Measurements from ENCODE around the gene STAB1. TPM values are rescaled to one million over a fixed set of nuclear protein-coding genes. Genes with fewer than 3 reads are reported as not detected.
A peak's percentile ranks its signal among the peaks of the same experiment; 100 is the strongest.

Gene STAB1, protein sequence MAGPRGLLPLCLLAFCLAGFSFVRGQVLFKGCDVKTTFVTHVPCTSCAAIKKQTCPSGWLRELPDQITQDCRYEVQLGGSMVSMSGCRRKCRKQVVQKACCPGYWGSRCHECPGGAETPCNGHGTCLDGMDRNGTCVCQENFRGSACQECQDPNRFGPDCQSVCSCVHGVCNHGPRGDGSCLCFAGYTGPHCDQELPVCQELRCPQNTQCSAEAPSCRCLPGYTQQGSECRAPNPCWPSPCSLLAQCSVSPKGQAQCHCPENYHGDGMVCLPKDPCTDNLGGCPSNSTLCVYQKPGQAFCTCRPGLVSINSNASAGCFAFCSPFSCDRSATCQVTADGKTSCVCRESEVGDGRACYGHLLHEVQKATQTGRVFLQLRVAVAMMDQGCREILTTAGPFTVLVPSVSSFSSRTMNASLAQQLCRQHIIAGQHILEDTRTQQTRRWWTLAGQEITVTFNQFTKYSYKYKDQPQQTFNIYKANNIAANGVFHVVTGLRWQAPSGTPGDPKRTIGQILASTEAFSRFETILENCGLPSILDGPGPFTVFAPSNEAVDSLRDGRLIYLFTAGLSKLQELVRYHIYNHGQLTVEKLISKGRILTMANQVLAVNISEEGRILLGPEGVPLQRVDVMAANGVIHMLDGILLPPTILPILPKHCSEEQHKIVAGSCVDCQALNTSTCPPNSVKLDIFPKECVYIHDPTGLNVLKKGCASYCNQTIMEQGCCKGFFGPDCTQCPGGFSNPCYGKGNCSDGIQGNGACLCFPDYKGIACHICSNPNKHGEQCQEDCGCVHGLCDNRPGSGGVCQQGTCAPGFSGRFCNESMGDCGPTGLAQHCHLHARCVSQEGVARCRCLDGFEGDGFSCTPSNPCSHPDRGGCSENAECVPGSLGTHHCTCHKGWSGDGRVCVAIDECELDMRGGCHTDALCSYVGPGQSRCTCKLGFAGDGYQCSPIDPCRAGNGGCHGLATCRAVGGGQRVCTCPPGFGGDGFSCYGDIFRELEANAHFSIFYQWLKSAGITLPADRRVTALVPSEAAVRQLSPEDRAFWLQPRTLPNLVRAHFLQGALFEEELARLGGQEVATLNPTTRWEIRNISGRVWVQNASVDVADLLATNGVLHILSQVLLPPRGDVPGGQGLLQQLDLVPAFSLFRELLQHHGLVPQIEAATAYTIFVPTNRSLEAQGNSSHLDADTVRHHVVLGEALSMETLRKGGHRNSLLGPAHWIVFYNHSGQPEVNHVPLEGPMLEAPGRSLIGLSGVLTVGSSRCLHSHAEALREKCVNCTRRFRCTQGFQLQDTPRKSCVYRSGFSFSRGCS (N-terminal part only)
- polyA plus RNA-seq (2013), result 7.2 TPM

- WGBS (ENCODE audit: insufficient coverage), result 0% methylated on average over 22 of the region's 25 CpGs
- DNase-seq, result peak; percentile 32 to 67 (median 51)
- H3K9me3 ChIP-seq (ENCODE audit: control extremely low read depth in 1 of 5, control insufficient read depth in 4 of 5, insufficient read depth in 2 of 5, low read depth in 1 of 5, low read length in 4 of 5), result no peaks in the 10 kb centered on the region
- H3K27me3 ChIP-seq (replicated peaks in 2 of 5; ENCODE audit: control insufficient read depth in 4 of 5, insufficient read depth in 5 of 5, low read length in 4 of 5), result no peaks in the 10 kb centered on the region
- ChIA-PET POLR2A (interaction anchor here (0.7 to 1.4 kb wide), 2 partner anchors 37 to 41 kb away, joined by 5 to 6 read pairs; partner anchors contain the start of gene UQCC5), CTCF (interaction anchor here (0.9 to 5.8 kb wide), 7 partner anchors 12 to 68 kb away, joined by 3 to 43 read pairs (median 4); no protein-coding TSS in a partner anchor)
- H3K27ac ChIP-seq (ENCODE audit: insufficient read depth in 1 of 2, low read depth in 1 of 2, low read length in 2 of 2, poor library complexity in 1 of 2, severe bottlenecking in 2 of 2), result no peak within 1 kb of the TSS
- peaks cover 5 to 98% (median 85%) of the 10 kb centered on the region in 4 experiments for H3K4me1 ChIP-seq (ENCODE audit: control extremely low read depth in 1 of 4, control insufficient read depth in 4 of 4, insufficient read depth in 4 of 4, low read length in 3 of 4)
- peaks cover 1 to 38% (median 15%) of the 10 kb centered on the region in 4 experiments for H3K36me3 ChIP-seq (ENCODE audit: control insufficient read depth in 4 of 4, insufficient read depth in 4 of 4, low read length in 3 of 4)
- H3K4me3 ChIP-seq (ENCODE audit: control insufficient read depth in 1 of 7, extremely low read depth in 1 of 7, insufficient read depth in 4 of 7, low read depth in 2 of 7, low read length in 6 of 7), result peak within 1 kb of the TSS in 6 of 7 experiments; percentile 13 to 74 (median 60)
Measured at GRCh38 chr3:52494886-52495495, at the start of gene STAB1. STAB1 (plus strand) TSS chr3:52495338; CDS start chr3:52495414, 76 bp downstream.

DNA sequence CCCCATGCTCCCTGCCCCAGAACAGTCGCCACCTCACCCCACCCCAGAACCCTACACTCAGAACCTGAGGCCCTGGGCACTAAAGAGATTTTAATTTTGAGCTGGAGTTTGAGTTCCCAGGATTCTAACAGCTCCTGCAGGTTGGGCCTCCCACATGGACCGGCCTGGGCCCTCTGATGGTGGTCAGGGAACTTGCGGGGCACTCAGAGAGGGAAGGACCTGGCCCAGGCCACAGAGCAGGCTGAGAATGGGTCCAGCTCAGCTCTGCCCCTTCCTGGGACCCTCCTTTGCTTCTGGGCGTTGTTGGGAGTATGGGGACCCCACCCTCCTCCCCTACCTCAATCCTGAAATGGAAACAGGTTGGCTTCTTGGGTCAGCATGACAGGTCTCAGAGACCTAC, 49.1 kb upstream of the STAB1 start:
- Histone ChIP-seq H3K4me1 (ENCODE audit: control extremely low read depth in 1 of 4, control insufficient read depth in 4 of 4, insufficient read depth in 4 of 4, low read length in 3 of 4) (peaks cover 0 to 11% (median 6%) of the 10 kb centered on the region in 4 experiments), H3K27ac (ENCODE audit: insufficient read depth in 1 of 2, low read depth in 1 of 2, low read length in 2 of 2, poor library complexity in 1 of 2, severe bottlenecking in 2 of 2) (no peak overlapping the region), H3K27me3 (replicated peaks in 2 of 5; ENCODE audit: control insufficient read depth in 4 of 5, insufficient read depth in 5 of 5, low read length in 4 of 5) (no peaks in the 10 kb centered on the region), H3K4me3 (ENCODE audit: control insufficient read depth in 1 of 7, extremely low read depth in 1 of 7, insufficient read depth in 4 of 7, low read depth in 2 of 7, low read length in 6 of 7) (no peak overlapping the region), H3K36me3 (ENCODE audit: control insufficient read depth in 4 of 4, insufficient read depth in 4 of 4, low read length in 3 of 4) (no peaks in the 10 kb centered on the region), H3K9me3 (ENCODE audit: control extremely low read depth in 1 of 5, control insufficient read depth in 4 of 5, insufficient read depth in 2 of 5, low read depth in 1 of 5, low read length in 4 of 5) (no peaks in the 10 kb centered on the region)
- CTCF ChIA-PET, result interaction anchor here (0.7 to 15.4 kb wide), 17 partner anchors 12 to 245 kb away, joined by 3 to 477 read pairs (median 4); no protein-coding TSS in a partner anchor
- POLR2A ChIA-PET, result interaction anchor here (1.1 kb wide), 1 partner anchor 14 kb away, joined by 3 read pairs; no protein-coding TSS in a partner anchor
- no peak for DNase-seq
- 100% methylated on average over 1 of the region's 4 CpGs for WGBS (ENCODE audit: insufficient coverage)

- whole genome bisulfite sequencing (ENCODE audit: insufficient coverage), result 41% methylated on average over 13 of the region's 13 CpGs
- DNase-seq, result peak; percentile 79 to 89 (median 86)
- H3K36me3 ChIP-seq (ENCODE audit: control insufficient read depth in 4 of 4, insufficient read depth in 4 of 4, low read length in 3 of 4), result no peaks in the 10 kb centered on the region
- no peak overlapping the region for H3K4me3 ChIP-seq (ENCODE audit: control insufficient read depth in 1 of 7, extremely low read depth in 1 of 7, insufficient read depth in 4 of 7, low read depth in 2 of 7, low read length in 6 of 7)
- H3K4me1 ChIP-seq (ENCODE audit: control extremely low read depth in 1 of 4, control insufficient read depth in 4 of 4, insufficient read depth in 4 of 4, low read length in 3 of 4), result peaks cover 0 to 11% (median 6%) of the 10 kb centered on the region in 4 experiments
- no peak overlapping the region for H3K27ac ChIP-seq (ENCODE audit: insufficient read depth in 1 of 2, low read depth in 1 of 2, low read length in 2 of 2, poor library complexity in 1 of 2, severe bottlenecking in 2 of 2)
- POLR2A ChIA-PET, result interaction anchor here (0.6 kb wide), 1 partner anchor 14 kb away, joined by 3 read pairs; no protein-coding TSS in a partner anchor
- CTCF ChIA-PET, result interaction anchor here (0.7 to 15.4 kb wide), 17 partner anchors 8 to 246 kb away, joined by 3 to 477 read pairs (median 4); no protein-coding TSS in a partner anchor
- H3K27me3 ChIP-seq (replicated peaks in 2 of 5; ENCODE audit: control insufficient read depth in 4 of 5, insufficient read depth in 5 of 5, low read length in 4 of 5), result no peaks in the 10 kb centered on the region
- H3K9me3 ChIP-seq (ENCODE audit: control extremely low read depth in 1 of 5, control insufficient read depth in 4 of 5, insufficient read depth in 2 of 5, low read depth in 1 of 5, low read length in 4 of 5), result no peaks in the 10 kb centered on the region
Measured at GRCh38 chr3:52446631-52447511, 48.3 kb upstream of the STAB1 start.

DNA sequence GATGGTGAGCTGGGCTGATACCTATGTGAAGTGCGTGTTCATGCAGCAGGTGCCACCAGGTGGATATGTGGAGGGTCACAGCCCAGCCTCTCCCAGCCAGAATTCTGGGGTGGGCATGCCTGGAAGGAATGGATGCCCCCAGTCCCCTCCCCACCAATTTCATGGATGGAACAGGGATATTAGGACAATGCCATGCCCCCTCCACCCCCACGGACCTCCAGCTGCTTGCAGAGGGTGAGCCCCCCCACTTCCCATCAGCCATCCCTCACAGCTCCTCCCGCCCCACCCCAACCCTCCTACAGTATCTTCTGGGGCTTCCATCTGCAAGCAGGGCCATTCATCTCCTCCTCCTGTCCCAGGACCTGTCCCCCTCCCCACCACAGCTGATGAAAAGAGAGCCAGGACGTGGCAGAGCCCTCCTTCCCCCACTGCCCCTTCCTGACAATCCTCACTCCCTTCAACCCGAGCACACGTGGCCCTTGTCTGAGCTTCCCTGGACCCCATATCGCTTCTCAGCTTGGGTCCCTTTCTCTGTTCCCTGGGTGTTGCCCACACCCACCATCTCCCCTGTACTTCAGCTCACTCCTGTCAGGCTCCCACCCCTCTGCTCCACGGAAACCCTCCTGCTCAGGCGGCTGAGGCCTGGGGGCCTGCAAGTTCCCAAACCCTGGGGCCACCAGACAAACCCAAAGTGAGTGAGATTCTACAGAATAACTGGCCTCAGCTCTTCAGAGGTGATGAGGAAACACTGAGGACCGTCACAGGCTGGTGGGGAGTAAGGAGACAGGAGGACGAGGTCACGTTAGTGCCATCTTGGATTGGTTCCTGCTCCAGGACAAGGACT, 47.4 kb upstream of the STAB1 start:
- Histone ChIP-seq H3K27ac (ENCODE audit: insufficient read depth in 1 of 2, low read depth in 1 of 2, low read length in 2 of 2, poor library complexity in 1 of 2, severe bottlenecking in 2 of 2) (no peak overlapping the region), H3K36me3 (ENCODE audit: control insufficient read depth in 4 of 4, insufficient read depth in 4 of 4, low read length in 3 of 4) (no peaks in the 10 kb centered on the region), H3K4me3 (ENCODE audit: control insufficient read depth in 1 of 7, extremely low read depth in 1 of 7, insufficient read depth in 4 of 7, low read depth in 2 of 7, low read length in 6 of 7) (no peak overlapping the region), H3K27me3 (replicated peaks in 2 of 5; ENCODE audit: control insufficient read depth in 4 of 5, insufficient read depth in 5 of 5, low read length in 4 of 5) (no peaks in the 10 kb centered on the region), H3K9me3 (ENCODE audit: control extremely low read depth in 1 of 5, control insufficient read depth in 4 of 5, insufficient read depth in 2 of 5, low read depth in 1 of 5, low read length in 4 of 5) (no peaks in the 10 kb centered on the region), H3K4me1 (ENCODE audit: control extremely low read depth in 1 of 4, control insufficient read depth in 4 of 4, insufficient read depth in 4 of 4, low read length in 3 of 4) (peaks cover 0 to 11% (median 6%) of the 10 kb centered on the region in 4 experiments)
- ChIA-PET POLR2A (no interaction called here), CTCF (interaction anchor here (1.1 to 15.4 kb wide), 11 partner anchors 9 to 207 kb away, joined by 3 to 477 read pairs (median 7); no protein-coding TSS in a partner anchor)
- 93% methylated on average over 9 of the region's 12 CpGs for WGBS (ENCODE audit: insufficient coverage)
- no peak for DNase-seq

GRCh38 chr3:52450489-52451236, 44.5 kb upstream of the STAB1 start:
- CTCF ChIA-PET, result interaction anchor here (0.7 to 15.4 kb wide), 3 partner anchors 21 to 26 kb away, joined by 3 to 477 read pairs (median 45); no protein-coding TSS in a partner anchor

More at GRCh38 chr3:52450489-52451236, 44.5 kb upstream of the STAB1 start:
- Histone ChIP-seq H3K27ac (ENCODE audit: insufficient read depth in 1 of 2, low read depth in 1 of 2, low read length in 2 of 2, poor library complexity in 1 of 2, severe bottlenecking in 2 of 2) (no peak overlapping the region), H3K36me3 (ENCODE audit: control insufficient read depth in 4 of 4, insufficient read depth in 4 of 4, low read length in 3 of 4) (no peaks in the 10 kb centered on the region), H3K9me3 (ENCODE audit: control extremely low read depth in 1 of 5, control insufficient read depth in 4 of 5, insufficient read depth in 2 of 5, low read depth in 1 of 5, low read length in 4 of 5) (no peaks in the 10 kb centered on the region), H3K27me3 (replicated peaks in 2 of 5; ENCODE audit: control insufficient read depth in 4 of 5, insufficient read depth in 5 of 5, low read length in 4 of 5) (no peaks in the 10 kb centered on the region), H3K4me3 (ENCODE audit: control insufficient read depth in 1 of 7, extremely low read depth in 1 of 7, insufficient read depth in 4 of 7, low read depth in 2 of 7, low read length in 6 of 7) (no peak overlapping the region), H3K4me1 (ENCODE audit: control extremely low read depth in 1 of 4, control insufficient read depth in 4 of 4, insufficient read depth in 4 of 4, low read length in 3 of 4) (peaks cover 0 to 14% (median 11%) of the 10 kb centered on the region in 4 experiments)
- DNase-seq, result no peak
- 96% methylated on average over 8 of the region's 11 CpGs for WGBS (ENCODE audit: insufficient coverage)
- POLR2A ChIA-PET, result interaction anchor here (0.7 kb wide), 1 partner anchor 236 kb away, joined by 5 read pairs; no protein-coding TSS in a partner anchor
